NB4 (cell line): ENCODE results near the gene BCAS3.

Experiments
- POLR2A ChIP-seq: IDR thresholded peaks from 2 replicates; pipeline ENCODE4 v1.6.1; 2011; ENCODE audit warnings: mild to moderate bottlenecking; ENCODE audit not compliant: insufficient read length; ENCODE audit errors: extremely low read depth
- TF ChIP-seq, protein P1 (sequence below): IDR thresholded peaks from one replicate; pipeline ENCODE4 v1.5.1; 2012; ENCODE audit warnings: low read depth, low read length
- TF ChIP-seq, protein P2 (sequence below): IDR thresholded peaks from 2 replicates; pipeline ENCODE4 v1.6.1; 2011; ENCODE audit warnings: low read depth, low read length

DNA sequence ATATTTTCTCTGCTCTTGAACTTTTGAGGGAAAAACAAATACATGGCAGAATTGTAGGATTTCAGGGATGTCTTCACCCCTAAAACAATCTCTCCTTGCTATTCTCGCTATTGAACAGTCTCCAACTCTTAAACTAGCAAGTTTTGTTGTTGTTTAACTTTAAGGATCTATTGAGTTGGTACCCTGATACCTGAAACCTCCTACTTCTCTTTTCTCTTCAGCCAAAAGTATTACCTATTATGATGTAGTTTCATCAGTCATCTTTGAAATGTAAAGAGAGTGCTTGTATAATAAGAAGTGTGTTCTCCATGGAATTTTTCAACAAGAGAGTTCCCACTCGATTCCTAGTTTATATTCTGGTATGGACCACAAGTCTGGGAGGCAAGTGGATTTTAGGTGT is 510.4 kb downstream of the BCAS3 start:
- TF ChIP-seq POLR2A, result no peak
- TF ChIP-seq, protein P1, sequence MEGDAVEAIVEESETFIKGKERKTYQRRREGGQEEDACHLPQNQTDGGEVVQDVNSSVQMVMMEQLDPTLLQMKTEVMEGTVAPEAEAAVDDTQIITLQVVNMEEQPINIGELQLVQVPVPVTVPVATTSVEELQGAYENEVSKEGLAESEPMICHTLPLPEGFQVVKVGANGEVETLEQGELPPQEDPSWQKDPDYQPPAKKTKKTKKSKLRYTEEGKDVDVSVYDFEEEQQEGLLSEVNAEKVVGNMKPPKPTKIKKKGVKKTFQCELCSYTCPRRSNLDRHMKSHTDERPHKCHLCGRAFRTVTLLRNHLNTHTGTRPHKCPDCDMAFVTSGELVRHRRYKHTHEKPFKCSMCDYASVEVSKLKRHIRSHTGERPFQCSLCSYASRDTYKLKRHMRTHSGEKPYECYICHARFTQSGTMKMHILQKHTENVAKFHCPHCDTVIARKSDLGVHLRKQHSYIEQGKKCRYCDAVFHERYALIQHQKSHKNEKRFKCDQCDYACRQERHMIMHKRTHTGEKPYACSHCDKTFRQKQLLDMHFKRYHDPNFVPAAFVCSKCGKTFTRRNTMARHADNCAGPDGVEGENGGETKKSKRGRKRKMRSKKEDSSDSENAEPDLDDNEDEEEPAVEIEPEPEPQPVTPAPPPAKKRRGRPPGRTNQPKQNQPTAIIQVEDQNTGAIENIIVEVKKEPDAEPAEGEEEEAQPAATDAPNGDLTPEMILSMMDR, result no peak
- TF ChIP-seq, protein P2, sequence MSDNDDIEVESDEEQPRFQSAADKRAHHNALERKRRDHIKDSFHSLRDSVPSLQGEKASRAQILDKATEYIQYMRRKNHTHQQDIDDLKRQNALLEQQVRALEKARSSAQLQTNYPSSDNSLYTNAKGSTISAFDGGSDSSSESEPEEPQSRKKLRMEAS, result no peak
